IMR-90 (cell line): ENCODE data around the gene CEP63. TPM values are rescaled to one million over a fixed set of nuclear protein-coding genes. Genes with fewer than 3 reads are reported as not detected.

Experiments
- ATAC-seq: fragments of 200-7000 bp; cut with Tn5 transposase; 2 replicates; pipeline ENCODE4 v1.9.1; 2020; ENCODE audit warnings: low read depth, mild to moderate bottlenecking, moderate library complexity
- BruUV-seq: library from RNA; stranded (reverse); fragments of 400-500 nt; replicated peaks from 2 replicates; lab custom pipeline; 2021; lab: Mats Ljungman, UMichigan
- CTCF ChIA-PET: fragments of 300-600 bp; formaldehyde crosslinking; extraction: SDS; loops from one replicate; lab custom pipeline; 2021; ENCODE audit warnings: antibody characterized with exemption; lab: Yijun Ruan, JAX
- POLR2A ChIA-PET: fragments of 300-600 bp; sonication (Branson Sonifier 250); formaldehyde crosslinking; loops from one replicate; lab custom pipeline; 2022; ENCODE audit warnings: antibody characterized with exemption; ENCODE audit not compliant: unreplicated experiment; lab: Charles Lee
- DNase-seq: peaks from one replicate; pipeline ENCODE4 v3.0.0; 2013
- H2AFZ ChIP-seq: replicated peaks from 2 replicates; pipeline ENCODE3; 2013; ENCODE audit warnings: low read length, mild to moderate bottlenecking; ENCODE audit not compliant: poor library complexity
- H2AK5ac ChIP-seq: 2 replicates; pipeline ENCODE4 v1.6.1; 2013; ENCODE audit warnings: low read depth, low read length, inconsistent platforms
- H2AK9ac ChIP-seq: replicated peaks from 2 replicates; pipeline ENCODE3; 2013; ENCODE audit warnings: mild to moderate bottlenecking, low read depth, low read length, moderate library complexity; ENCODE audit not compliant: poor library complexity
- H2BK120ac ChIP-seq: 2 replicates; pipeline ENCODE4 v1.6.1; 2013; ENCODE audit warnings: low read depth, low read length, inconsistent platforms
- H2BK15ac ChIP-seq: 3 replicates; pipeline ENCODE4 v1.6.1; 2013; ENCODE audit warnings: low read depth, low read length, inconsistent platforms
- H2BK20ac ChIP-seq: 2 replicates; pipeline ENCODE4 v1.6.1; 2013; ENCODE audit warnings: low read depth, mild to moderate bottlenecking, inconsistent platforms, low read length, moderate library complexity
- H2BK5ac ChIP-seq: 2 replicates; pipeline ENCODE4 v1.6.1; 2013; ENCODE audit warnings: mild to moderate bottlenecking, low read depth, low read length, inconsistent platforms; ENCODE audit not compliant: poor library complexity, severe bottlenecking
- H3K14ac ChIP-seq: replicated peaks from 2 replicates; pipeline ENCODE4 v1.6.1; 2013; ENCODE audit warnings: low read depth, low read length, inconsistent platforms
- H3K18ac ChIP-seq: 2 replicates; pipeline ENCODE4 v1.6.1; 2013; ENCODE audit warnings: low read depth, low read length, control low read depth
- H3K23ac ChIP-seq: 2 replicates; pipeline ENCODE4 v1.6.1; 2013; ENCODE audit warnings: low read depth, low read length, inconsistent platforms
- H3K27ac ChIP-seq: 2 replicates; pipeline ENCODE4 v1.5.1; 2013; ENCODE audit warnings: mild to moderate bottlenecking, control low read depth, low read length; ENCODE audit not compliant: insufficient read depth
- H3K27me3 ChIP-seq: 2 replicates; pipeline ENCODE4 v1.6.1; 2013; ENCODE audit warnings: low read length; ENCODE audit not compliant: control insufficient read depth, insufficient read depth
- H3K36me3 ChIP-seq: 2 replicates; pipeline ENCODE4 v1.6.1; 2013; ENCODE audit warnings: low read length, mixed read lengths; ENCODE audit not compliant: control insufficient read depth, insufficient read depth
- H3K4ac ChIP-seq: 2 replicates; pipeline ENCODE4 v1.6.1; 2013; ENCODE audit warnings: low read depth, low read length, inconsistent platforms
- H3K4me1 ChIP-seq: 2 replicates; pipeline ENCODE4 v1.6.1; 2013; ENCODE audit warnings: low read length, mixed read lengths; ENCODE audit not compliant: control insufficient read depth, insufficient read depth
- H3K4me2 ChIP-seq: 2 replicates; pipeline ENCODE4 v1.6.1; 2013; ENCODE audit warnings: low read depth, mild to moderate bottlenecking, control low read depth, low read length, moderate library complexity
- H3K4me3 ChIP-seq: 2 replicates; pipeline ENCODE4 v1.5.1; 2013; ENCODE audit warnings: low read depth, mild to moderate bottlenecking, control low read depth, low read length, moderate library complexity; ENCODE audit not compliant: insufficient read depth
- H3K56ac ChIP-seq: 2 replicates; pipeline ENCODE4 v1.6.1; 2013; ENCODE audit warnings: low read length, inconsistent platforms; ENCODE audit not compliant: insufficient read depth; ENCODE audit errors: extremely low read depth
- H3K79me1 ChIP-seq, 2 experiments: 2 replicates each; pipeline ENCODE4 v1.6.1; 2013; ENCODE audit warnings: low read length in 2 of 2, inconsistent platforms in 1 of 2, low read depth in 1 of 2
- H3K9ac ChIP-seq: 2 replicates; pipeline ENCODE4 v1.6.1; 2013; ENCODE audit warnings: low read depth, low read length, control low read depth
- H3K9me1 ChIP-seq: 2 replicates; pipeline ENCODE4 v1.6.1; 2013; ENCODE audit warnings: low read length, inconsistent platforms; ENCODE audit not compliant: insufficient read depth
- H3K9me3 ChIP-seq: 2 replicates; pipeline ENCODE4 v1.6.1; 2013; ENCODE audit warnings: low read length; ENCODE audit not compliant: control insufficient read depth, insufficient read depth
- H4K20me1 ChIP-seq: 2 replicates; pipeline ENCODE4 v1.6.1; 2013; ENCODE audit warnings: low read length, inconsistent platforms; ENCODE audit not compliant: insufficient read depth
- H4K5ac ChIP-seq: 2 replicates; pipeline ENCODE4 v1.6.1; 2013; ENCODE audit warnings: mild to moderate bottlenecking, low read depth, low read length, control low read depth
- H4K8ac ChIP-seq, 2 experiments: 2 replicates each; pipeline ENCODE4 v1.6.1; 2013; ENCODE audit warnings: low read depth in 2 of 2, low read length in 2 of 2, control low read depth in 1 of 2, inconsistent platforms in 1 of 2
- H4K91ac ChIP-seq: 2 replicates; pipeline ENCODE4 v1.6.1; 2013; ENCODE audit warnings: low read depth, low read length, inconsistent platforms; ENCODE audit not compliant: insufficient read depth
- MAFK ChIP-seq: IDR thresholded peaks from 2 replicates; pipeline ENCODE4 v1.6.1; 2012; ENCODE audit warnings: low read depth, low read length, improper control_type of control experiment
- USF2 ChIP-seq: fragments of 150-350 bp; IDR thresholded peaks from 2 replicates; pipeline ENCODE4 v1.6.1; 2017; ENCODE audit warnings: mild to moderate bottlenecking, antibody characterized with exemption, low read length, low read depth
- WGBS, 2 experiments: methylation state at CpG; one replicate each; pipeline versions ENCODE4 v1.1.5 to v1.1.7; 2013; ENCODE audit warnings: missing lambda C conversion rate in 2 of 2; ENCODE audit not compliant: insufficient read length in 1 of 2; ENCODE audit errors: extremely low coverage in 2 of 2; 5-methylcytosine and 5-hydroxymethylcytosine counted together
- dilution Hi-C: fragments of 300-500 bp; cut with HindIII; formaldehyde crosslinking; loops from one replicate; pipeline ENCODE4 v1.14.3; 2018; ENCODE audit warnings: low sequenced_read_pairs; ENCODE audit not compliant: unreplicated experiment
- in situ Hi-C: fragments of 300-500 bp; cut with MboI; formaldehyde crosslinking; loops from 3 replicates; pipeline ENCODE4 v1.14.3; 2019; ENCODE audit warnings: low sequenced_read_pairs, inconsistent platforms, mixed read lengths
- intact Hi-C: fragments of 100-400 bp; cut with micrococcal nuclease; formaldehyde crosslinking; loops from 2 replicates; pipeline ENCODE4 v1.10.0; 2022
- polyA plus RNA-seq, 3 experiments: library from polyadenylated mRNA; depleted of rRNA; stranded (reverse); fragments of >200 nt; gene quantifications; 2 replicates each; pipeline ENCODE4 v1.2.3, GENCODE V29; 2012; ENCODE audit warnings: low replicate concordance in 1 of 3
- total RNA-seq: library from RNA; depleted of rRNA; stranded (reverse); fragments of >200 nt; gene quantifications from 2 replicates; pipeline ENCODE4 v1.2.3, GENCODE V29; 2012

The CEP63 gene
- total and polyA plus RNA-seq, 2 of the 4 experiments (the other 2 are of a cell fraction) = 6.5 to 9.1 TPM

DNA sequence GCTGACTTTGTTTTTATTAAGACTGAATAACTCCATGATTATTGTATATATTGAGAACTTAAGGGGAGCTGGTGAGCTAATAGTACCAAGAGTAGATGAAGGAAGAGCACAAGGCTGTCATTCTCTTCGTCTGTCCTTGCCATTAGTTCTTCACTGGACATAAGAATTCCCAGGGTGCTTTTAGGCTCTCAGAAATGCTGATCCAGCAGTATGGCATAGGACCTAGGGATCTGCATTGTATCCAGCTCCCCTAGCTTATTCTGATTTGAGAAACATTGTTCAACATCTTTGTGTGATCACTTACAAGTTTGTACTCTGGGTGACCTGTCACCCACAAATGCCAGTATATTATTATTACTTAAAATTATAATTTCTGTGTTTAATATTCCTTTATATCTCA lies 47.6 kb downstream of the CEP63 start:
- H3K4ac ChIP-seq = no peak overlapping the region
- no peak overlapping the region for H3K9ac ChIP-seq
- peaks cover 5% of the 10 kb centered on the region for H3K9me1 ChIP-seq
- dilution Hi-C loops (no loop called here), intact Hi-C loops (no loop called here), in situ Hi-C loops (no loop called here)
- H3K27me3 ChIP-seq = no peaks in the 10 kb centered on the region
- BruUV-seq = no TSS peak
- no peak overlapping the region for H3K56ac ChIP-seq
- H2AK9ac ChIP-seq = no peak overlapping the region
- no peak overlapping the region for H3K4me3 ChIP-seq
- no peak overlapping the region for H3K18ac ChIP-seq
- H3K14ac ChIP-seq = no peak overlapping the region
- no peak overlapping the region for H3K27ac ChIP-seq
- H4K5ac ChIP-seq = no peak overlapping the region
- H2BK5ac ChIP-seq = no peak overlapping the region
- ChIA-PET POLR2A (no interaction called here), CTCF (no interaction called here)
- no peak overlapping the region for H4K91ac ChIP-seq
- H4K8ac ChIP-seq = no peak overlapping the region
- peaks cover 7% of the 10 kb centered on the region for H3K36me3 ChIP-seq
- H3K4me1 ChIP-seq = no peaks in the 10 kb centered on the region
- H2BK15ac ChIP-seq = no peak overlapping the region
- H3K79me1 ChIP-seq = peaks cover 3 to 5% of the 10 kb centered on the region in 2 experiments; a peak in 2 of 4 replicates
- H2AK5ac ChIP-seq = no peak overlapping the region
- H2AFZ ChIP-seq = no peak overlapping the region
- no peak overlapping the region for H2BK20ac ChIP-seq
- no peaks in the 10 kb centered on the region for H4K20me1 ChIP-seq
- H2BK120ac ChIP-seq = no peak overlapping the region
- DNase-seq (no peak), ATAC-seq (no peak)
- no peak overlapping the region for H3K23ac ChIP-seq
- no peak overlapping the region for H3K4me2 ChIP-seq
- 100% methylated on average over 1 of the region's 1 CpG; no CpG with 5 or more reads in 1 of the 2 experiments for WGBS, 2 experiments
- TF ChIP-seq USF2 (no peak), MAFK (peak; percentile 82)
- H3K9me3 ChIP-seq = no peaks in the 10 kb centered on the region
